Keratinocyte (primary cell): Measurements from ENCODE around the gene CDCP2.

Source experiments
- EZH2 ChIP-seq: IDR thresholded peaks from one replicate; pipeline ENCODE4 v1.6.1; 2012; ENCODE audit warnings: inconsistent platforms, mild to moderate bottlenecking, low read length, moderate library complexity
- TF ChIP-seq, protein P1 (sequence below), 3 experiments: IDR thresholded peaks in 1 of 3; conservative IDR thresholded peaks in 1 of 3; optimal IDR thresholded peaks in 1 of 3; 2 replicates in 2 of 3; 3 replicates in 1 of 3; pipeline versions ENCODE3 to v1.5.1; 2011; ENCODE audit warnings: low read length in 3 of 3, mild to moderate bottlenecking in 3 of 3, moderate library complexity in 2 of 3, control low read depth in 1 of 3, inconsistent platforms in 1 of 3; ENCODE audit not compliant: insufficient read depth in 2 of 3; ENCODE audit errors: extremely low read depth in 1 of 3

DNA sequence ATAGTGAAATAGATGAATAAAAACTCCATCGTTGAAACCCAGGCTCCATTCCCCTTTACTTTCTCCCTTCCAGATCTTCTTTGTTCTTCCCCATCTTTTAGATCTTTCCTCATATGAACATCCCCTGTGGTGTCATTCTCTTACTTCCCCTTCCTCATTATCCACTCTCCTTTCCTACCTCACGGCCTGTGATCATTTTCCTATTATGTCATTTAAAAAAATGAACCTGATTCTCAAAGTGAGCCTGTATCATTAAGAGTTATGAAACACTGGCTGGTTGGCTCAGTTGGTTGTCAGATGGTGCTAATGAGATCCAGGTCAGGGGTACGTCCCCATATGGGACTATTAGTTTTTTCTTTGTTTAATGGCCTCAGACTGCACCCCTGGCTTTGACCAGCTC, 61.1 kb downstream of the CDCP2 start:
- TF ChIP-seq, protein P1, sequence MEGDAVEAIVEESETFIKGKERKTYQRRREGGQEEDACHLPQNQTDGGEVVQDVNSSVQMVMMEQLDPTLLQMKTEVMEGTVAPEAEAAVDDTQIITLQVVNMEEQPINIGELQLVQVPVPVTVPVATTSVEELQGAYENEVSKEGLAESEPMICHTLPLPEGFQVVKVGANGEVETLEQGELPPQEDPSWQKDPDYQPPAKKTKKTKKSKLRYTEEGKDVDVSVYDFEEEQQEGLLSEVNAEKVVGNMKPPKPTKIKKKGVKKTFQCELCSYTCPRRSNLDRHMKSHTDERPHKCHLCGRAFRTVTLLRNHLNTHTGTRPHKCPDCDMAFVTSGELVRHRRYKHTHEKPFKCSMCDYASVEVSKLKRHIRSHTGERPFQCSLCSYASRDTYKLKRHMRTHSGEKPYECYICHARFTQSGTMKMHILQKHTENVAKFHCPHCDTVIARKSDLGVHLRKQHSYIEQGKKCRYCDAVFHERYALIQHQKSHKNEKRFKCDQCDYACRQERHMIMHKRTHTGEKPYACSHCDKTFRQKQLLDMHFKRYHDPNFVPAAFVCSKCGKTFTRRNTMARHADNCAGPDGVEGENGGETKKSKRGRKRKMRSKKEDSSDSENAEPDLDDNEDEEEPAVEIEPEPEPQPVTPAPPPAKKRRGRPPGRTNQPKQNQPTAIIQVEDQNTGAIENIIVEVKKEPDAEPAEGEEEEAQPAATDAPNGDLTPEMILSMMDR (optimal IDR thresholded peaks at IDR 0.05 in 1 of 3, IDR thresholded peaks at IDR 0.05 in 1 of 3, conservative IDR thresholded peaks at IDR 0.05 in 1 of 3; ENCODE audit: extremely low read depth in 1 of 3, insufficient read depth in 2 of 3, low read length in 3 of 3), result no peak
- no peak for TF ChIP-seq EZH2
